ENCODE measurements around the gene SLC35E4. TPM values are rescaled to one million over a fixed set of nuclear protein-coding genes. Genes with fewer than 3 reads are reported as not detected.
A peak's percentile ranks its signal among the peaks of the same experiment; 100 is the strongest.
"Not testable (repeated sequence)": the region's sequence is repeated elsewhere in the genome, so short reads cannot be mapped to it uniquely, and the experiment has no call there.

The SLC35E4 gene, protein sequence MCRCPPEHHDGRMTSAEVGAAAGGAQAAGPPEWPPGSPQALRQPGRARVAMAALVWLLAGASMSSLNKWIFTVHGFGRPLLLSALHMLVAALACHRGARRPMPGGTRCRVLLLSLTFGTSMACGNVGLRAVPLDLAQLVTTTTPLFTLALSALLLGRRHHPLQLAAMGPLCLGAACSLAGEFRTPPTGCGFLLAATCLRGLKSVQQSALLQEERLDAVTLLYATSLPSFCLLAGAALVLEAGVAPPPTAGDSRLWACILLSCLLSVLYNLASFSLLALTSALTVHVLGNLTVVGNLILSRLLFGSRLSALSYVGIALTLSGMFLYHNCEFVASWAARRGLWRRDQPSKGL
- 17.2 and 22.8 TPM in 2 replicates for total RNA-seq

DNA sequence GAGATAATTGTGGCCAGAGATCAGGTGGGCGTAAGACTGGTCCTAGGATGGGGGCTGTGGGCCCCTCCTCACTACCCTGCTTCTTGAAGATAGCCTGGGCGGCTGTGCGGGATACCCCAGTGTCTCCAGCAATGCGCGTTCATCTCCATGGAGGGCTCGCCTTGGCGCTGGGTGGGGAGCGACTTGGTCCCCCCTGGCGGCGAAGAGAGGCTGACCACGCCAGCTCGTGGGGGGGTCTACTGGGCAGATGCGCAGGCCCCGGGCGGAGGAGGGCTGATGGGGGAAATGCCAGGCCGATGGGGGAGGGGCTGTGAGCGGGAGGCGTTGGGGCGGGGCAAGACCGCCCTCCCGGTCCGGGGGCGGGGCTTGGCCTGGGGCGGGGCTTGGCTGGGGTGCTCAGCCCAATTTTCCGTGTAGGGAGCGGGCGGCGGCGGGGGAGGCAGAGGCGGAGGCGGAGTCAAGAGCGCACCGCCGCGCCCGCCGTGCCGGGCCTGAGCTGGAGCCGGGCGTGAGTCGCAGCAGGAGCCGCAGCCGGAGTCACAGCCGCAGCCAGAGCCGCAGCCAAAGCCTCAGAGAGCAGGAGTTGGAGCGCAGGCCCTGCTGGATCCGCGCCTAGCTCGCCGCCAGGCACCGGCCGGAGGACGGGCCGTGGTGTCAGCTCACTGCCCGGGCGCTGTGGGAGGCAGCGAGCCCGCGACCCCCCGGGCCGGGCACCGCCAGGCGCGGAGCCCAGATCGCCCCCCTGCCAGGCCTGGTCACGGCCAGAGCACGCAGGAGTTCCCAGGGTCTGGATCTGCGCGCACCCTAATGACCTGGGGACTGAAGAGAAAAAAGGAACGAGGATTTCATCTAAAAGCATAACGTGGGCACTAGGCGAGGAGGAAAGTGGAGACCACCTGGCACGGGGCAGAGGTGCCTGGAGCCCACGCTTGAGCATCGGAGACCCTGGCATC, at the start of gene SLC35E4:
Gene SLC35E4, plus strand, starts transcription at position 509 of the 953 bp plus-strand sequence. CDS start 670 bp downstream, outside the sequence.
- DNase-seq (ENCODE audit: low read depth in 2 of 2): peak; percentile 94 to 95

DNA sequence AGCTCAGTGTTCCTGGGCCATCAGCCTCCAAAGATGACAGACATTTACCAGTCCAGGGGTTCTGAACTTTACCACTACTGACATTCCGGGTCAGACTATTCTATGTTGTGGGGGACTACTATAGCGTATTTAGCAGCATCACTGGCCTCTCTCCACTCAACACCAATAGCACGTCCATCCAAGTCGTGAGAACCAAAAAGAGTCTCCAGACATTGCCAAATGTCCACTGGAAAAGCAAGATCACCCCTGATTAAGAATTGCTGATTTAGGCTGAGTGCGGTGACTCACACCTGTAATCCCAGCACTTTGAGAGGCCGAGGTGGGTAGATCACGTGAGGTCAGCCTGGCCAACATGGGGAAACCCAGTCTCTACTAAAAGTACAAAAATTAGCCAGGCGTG, 49.2 kb upstream of the SLC35E4 start:
- DNase-seq (ENCODE audit: low read depth in 2 of 2): no peak

DNA sequence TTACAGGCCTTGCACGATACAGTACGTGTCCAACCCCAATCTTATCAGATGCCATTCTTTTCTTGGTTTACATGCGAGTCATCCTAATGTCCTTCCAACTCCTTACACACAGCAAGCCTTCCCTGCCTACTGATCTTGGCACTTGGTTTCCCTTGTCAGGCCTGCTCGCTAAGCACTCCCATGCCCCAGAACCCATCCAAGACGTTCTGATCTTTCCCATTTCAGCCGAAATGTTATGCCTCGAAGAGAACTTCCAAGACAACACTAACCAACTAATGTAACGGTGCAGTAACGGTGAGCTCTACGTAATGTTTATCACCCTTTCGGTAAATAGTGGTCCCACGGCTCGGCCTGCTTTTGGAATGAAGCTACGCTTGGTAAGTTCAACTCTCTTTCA, 44.4 kb upstream of the SLC35E4 start:
- DNase-seq (ENCODE audit: low read depth in 2 of 2): peak; percentile 36 to 51

DNA sequence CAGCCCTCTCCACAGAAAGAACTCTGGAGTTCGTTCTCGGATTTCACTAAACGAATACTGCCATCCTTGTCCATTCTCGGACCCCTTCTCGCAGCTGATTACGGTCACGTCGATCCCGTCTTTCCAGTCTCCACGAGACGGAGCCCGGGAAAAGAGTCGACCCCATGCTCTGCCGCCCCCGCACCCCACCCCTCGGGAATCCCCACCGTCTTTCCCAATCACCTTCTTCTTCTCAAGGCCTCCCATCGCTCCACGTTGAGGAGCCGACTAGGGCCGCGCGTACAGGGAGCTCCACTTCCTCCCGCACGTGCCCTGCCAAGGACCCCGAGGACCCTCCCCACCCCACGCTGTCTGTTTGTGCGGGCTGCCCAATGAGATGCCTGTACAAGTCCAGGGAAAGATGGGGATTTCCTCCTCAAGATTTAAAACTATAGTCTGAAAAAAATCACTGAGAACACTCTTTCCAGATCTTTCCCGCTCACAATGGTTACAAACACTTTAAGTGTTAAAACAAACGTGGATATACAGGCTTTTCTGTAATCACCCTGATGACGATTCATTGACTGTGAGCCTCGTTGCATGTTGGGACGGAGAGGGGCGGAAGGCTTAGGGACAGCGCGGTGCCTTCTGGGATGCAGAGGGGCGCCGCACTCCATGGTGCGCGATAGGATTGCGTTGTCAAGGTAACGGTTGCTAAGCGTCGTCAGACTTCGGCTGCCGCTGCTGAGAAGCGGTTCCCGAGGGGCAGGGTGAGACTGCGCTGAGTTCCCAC, 43.8 kb upstream of the SLC35E4 start, which contains the start of gene PES1:
Gene PES1, minus strand, starts transcription at position 323 of the 772 bp plus-strand sequence. Its CDS starts 77 bp downstream, at position 246.
- DNase-seq (ENCODE audit: low read depth in 2 of 2): peak; percentile 99 to 100

DNA sequence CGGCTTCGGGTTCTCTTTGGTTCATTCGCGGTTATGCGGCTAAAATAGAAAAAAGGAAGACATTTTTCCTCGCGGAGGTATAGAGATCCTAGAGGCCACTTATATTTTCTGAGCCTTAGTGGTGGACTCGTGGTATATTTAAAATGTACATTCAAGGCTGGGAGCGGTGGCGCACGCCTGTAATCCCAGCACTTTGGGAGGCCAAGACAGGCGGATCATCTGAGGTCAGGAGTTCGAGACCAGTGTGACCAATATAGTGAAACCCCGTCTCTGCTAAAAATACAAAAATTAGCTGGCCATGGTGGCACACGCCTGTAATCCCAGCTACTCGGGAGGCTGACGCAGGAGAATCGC, 43.2 kb upstream of the SLC35E4 start:
- not testable (repeated sequence) for DNase-seq (ENCODE audit: low read depth in 2 of 2)

DNA sequence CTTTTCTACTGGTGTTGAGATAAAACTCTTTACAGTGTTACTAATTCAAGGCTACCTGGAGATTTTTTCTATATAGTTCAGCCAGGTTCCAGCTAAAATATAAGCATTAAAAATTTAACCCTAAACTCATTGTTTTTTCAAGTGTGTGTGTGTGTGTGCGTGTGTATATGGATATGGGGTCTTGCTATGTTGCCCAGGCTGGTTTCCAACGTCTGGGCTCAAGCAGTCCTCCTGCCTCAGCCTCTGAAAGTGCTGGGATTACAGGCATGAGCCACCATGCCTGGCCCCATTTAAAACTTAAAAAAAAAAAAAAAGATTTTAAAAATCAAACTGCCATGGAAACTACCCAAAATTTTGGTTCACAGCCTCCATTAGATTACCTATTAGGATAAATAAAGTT, 39.4 kb upstream of the SLC35E4 start:
- no peak for DNase-seq (ENCODE audit: low read depth in 2 of 2)

DNA sequence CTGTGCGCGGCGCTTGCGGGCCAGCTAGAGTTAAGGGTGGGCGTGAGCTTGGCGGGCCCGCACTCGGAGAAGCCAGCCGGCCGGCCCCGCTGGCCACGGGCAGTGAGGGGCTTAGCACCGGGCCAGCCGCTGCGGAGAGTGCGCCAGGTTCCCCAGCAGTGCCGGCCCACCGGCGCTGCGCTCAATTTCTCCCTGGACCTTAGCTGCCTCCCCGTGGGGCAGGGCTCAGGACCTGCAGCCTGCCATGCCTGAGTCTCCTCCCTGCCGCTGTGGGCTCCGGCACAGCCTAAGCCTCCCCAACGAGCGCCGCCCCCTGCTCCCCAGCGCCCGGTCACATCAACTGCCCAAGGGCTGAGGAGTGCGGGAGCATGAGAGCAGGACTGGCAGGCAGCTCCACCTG, 38.7 kb upstream of the SLC35E4 start:
- DNase-seq (ENCODE audit: low read depth in 2 of 2): no peak

DNA sequence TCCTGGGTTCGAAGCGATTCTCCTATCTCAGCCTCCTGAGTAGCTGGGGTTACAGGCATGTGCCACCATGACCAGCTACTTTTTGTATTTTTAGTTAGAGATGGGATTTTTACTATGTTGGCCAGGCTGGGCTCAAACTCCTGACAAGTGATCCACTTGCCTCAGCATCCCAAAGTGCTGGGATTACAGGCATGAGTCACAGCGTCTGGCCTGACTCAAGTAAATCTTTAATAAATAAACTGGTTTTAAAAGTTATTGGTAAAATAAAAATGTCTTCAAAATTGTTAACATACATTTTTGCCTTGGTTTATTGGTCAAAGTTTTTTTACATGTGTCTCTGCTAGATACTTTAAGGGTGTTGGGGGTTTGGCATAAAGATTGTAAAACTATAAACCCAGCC, 36.6 kb upstream of the SLC35E4 start:
- no peak for DNase-seq (ENCODE audit: low read depth in 2 of 2)

DNA sequence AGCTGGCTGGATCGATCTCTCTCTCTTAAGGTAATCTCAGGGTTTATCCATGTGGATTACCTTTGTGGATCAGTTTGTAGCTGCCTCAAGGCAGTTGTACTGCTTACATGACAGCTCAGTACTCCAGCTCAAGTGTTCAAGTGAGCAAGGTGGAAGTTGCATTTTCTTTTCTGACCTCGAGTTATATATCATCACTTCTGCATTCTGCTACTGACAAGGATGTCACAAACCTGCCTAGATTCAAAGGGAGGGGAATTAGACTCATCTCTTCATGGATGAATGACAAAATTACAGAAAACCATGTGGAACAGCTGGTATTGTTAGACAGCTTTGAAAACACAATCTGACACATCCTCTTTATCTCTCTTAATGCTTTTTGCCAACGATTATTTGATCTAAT, 34.7 kb upstream of the SLC35E4 start:
- DNase-seq (ENCODE audit: low read depth in 2 of 2): no peak

DNA sequence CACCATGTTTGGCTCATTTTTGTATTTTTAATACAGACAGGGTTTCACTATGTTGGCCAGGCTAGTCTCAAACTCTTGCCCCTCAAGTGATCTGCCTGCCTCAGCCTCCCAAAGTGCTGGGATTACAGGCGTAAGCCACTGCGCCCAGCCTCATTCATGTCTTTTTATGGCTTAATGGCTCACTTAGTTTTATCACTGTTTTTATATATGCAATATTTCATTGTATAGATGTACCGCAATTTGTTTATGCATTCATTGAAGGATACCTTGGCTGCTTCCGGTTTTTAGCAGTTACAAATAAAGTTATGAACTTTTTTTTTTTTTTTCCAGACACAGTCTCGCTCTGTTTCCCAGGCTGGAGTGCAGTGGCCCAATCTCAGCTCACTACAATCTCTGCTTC, 34.1 kb upstream of the SLC35E4 start:
- DNase-seq (ENCODE audit: low read depth in 2 of 2): no peak

DNA sequence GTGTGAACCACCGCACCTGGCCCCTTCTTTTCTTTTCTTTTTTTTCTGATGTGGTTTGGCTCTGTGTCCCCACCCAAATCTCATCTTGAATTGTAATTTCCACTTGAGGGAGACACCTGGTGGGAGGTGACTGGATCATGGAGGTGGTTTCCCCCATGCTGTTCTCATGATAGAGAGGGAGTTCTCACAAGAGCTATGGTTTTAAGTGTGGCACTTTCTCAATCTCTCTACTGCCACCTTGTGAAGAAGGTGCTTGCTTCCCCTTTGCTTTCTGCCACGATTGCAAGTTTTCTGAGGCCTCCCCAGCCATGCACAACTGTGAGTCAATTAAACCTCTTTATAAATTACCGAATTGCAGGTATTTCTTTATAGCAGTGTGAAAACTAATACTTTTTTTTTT, 33.5 kb upstream of the SLC35E4 start:
- DNase-seq (ENCODE audit: low read depth in 2 of 2): peak in 1 of 2 donors; percentile 50

DNA sequence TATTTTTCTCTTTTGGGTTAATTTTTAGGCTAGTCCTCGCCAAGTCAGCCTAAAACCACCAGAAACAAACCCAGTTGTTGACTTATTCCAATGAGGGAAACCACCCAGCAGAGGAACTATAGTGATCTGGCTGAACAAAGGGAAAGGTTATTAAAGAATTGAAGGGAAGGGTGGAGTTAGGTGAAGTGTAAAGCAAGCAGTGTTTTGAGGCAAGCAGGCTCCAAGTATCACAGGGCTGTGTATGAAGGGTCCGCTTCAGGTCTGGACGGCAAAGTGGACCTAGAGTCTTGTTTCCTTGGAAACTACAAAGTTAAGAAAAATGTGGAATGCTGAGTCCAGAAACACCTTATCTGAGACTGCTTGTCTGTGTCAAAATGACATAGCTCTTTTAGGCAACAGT, 31.8 kb upstream of the SLC35E4 start:
- no peak for DNase-seq (ENCODE audit: low read depth in 2 of 2)

DNA sequence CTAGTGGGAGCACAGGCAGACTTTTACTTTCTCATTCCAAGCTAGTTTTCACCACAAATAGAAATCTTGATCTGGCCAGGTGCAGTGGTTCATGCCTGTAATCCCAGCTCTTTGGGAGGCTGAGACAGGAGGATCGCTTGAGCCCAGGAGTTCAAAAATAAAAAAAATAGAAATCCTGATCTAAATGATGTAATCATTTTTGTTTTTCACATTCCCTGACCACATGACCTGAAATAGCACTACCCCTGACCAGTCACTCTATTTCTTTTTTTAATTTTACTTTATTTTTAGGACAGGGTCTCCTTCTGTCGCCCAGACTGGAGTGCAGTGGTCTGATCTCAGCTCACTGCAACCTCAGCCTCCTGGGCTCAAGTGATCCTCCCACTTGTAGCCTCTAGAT, 30.9 kb upstream of the SLC35E4 start:
- no peak for DNase-seq (ENCODE audit: low read depth in 2 of 2)

DNA sequence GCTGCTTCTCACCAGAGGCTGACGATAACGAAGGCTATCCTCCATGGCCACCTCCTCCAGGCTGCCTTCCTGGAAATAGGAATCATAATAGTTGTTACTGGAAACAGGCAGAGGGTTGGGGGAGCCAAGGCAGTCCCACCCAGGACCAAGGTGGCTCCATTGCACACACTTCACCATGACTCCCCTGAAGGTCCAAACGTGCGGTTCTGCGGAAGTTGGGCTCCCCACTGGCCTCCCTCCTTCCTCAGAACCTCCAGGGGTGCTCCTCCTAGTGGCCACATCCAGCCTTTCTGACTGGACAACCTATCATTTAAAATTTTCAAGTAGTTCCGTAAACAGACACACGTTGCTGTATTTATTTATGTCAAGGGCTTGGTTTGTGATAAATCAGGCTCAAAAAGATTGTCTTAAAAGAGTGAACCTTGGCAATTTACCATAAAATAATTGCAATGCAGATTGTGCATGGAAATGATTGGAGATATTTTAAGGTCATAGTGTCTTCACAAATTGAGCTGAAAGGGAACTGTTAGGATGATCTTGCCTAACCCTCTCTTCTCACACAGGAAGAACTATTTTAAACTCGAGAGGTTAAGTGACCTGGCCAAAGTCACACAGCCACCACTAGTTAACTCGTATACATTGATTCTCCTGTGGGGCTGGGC, 30.0 kb upstream of the SLC35E4 start:
- peak; percentile 63 to 68 for DNase-seq (ENCODE audit: low read depth in 2 of 2)

DNA sequence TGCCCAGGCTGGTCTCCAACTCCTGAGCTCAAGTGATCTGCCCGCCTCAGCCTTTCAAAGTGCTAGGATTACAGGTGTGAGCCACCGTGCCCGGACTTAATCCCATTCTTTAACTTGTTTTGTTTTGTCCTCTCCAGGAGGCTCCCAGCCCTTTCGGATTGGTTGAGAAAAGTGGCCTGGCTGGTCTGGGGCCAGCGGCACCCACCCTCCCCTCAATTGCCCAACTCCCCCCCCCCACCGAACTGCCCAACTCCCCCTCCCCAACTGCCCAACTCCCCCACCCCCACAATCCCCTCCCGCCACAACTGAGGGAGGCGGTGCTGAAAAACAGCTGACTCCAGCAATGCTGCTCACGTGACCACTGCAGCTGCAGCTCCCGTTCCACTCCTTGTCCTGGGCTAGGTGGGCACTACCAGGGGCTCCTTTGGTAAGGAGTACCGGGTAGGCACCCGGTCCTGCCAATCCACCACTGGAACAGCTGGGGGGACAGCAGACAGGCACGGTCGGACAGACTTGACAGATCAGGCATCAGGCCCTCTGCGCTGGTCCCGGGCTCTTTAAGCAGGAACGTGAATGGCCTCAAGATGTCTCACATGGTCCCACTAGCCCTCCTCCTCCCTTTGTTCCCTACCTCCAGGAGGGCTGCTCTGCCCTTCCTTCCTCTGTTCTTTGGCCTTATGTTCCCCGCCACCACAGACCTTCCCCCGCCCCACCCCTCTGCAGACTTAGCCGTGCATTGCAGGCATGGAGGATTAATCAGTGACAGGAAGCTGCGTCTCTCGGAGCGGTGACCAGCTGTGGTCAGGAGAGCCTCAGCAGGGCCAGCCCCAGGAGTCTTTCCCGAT, 28.9 kb upstream of the SLC35E4 start, which contains the start of gene TCN2:
Gene TCN2, plus strand, starts transcription at position 720 of the 845 bp plus-strand sequence. CDS start 158 bp downstream, outside the sequence.
- DNase-seq (ENCODE audit: low read depth in 2 of 2): peak; percentile 70 to 89

DNA sequence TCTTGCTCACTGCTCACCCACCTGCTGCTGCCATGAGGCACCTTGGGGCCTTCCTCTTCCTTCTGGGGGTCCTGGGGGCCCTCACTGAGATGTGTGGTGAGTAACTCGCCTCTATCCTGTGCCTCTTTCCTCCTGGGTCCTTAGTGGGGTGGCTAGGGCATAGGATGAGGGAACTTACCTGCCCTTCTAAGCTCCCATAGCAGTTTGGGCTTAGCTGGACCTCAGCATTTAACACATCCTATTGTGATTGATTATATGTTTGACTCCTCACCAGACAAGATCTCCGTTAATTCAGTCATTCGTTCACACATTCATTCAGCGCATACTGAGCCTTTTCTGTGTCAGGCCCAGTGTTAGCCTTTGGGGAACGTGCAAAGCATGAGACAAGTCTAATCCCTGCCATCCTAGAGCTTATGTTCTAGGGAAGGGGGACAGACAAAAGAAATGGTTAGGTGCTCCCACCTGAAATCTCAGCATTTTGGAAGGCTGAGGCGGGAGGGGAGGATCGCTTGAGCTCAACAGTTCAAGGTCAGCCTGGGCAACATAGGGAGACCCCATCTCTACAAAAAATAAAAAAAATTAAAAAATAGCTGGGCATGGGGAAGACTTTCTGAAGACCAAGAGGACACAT, 28.2 kb upstream of the SLC35E4 start:
- no peak for DNase-seq (ENCODE audit: low read depth in 2 of 2)

DNA sequence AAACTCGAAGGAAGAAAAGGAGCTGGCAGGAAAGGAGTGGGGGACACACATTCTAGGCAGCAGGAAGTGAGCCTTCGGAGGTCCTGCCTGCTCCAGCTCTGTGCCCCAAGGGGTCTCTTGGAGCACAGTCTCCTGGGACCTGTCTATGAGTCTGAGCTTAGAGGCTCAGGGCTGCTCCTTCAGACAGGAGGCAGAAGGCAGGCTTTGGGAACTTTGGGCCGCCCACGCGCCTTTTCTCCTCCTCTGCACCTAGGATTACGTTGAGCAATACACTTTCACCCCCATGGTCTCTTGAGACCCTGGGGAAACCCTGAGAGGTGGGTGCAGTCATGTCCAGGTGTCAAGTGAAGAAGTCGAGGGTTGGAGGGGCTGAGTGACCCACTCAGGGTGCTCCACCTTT, 27.6 kb upstream of the SLC35E4 start:
- no peak for DNase-seq (ENCODE audit: low read depth in 2 of 2)

DNA sequence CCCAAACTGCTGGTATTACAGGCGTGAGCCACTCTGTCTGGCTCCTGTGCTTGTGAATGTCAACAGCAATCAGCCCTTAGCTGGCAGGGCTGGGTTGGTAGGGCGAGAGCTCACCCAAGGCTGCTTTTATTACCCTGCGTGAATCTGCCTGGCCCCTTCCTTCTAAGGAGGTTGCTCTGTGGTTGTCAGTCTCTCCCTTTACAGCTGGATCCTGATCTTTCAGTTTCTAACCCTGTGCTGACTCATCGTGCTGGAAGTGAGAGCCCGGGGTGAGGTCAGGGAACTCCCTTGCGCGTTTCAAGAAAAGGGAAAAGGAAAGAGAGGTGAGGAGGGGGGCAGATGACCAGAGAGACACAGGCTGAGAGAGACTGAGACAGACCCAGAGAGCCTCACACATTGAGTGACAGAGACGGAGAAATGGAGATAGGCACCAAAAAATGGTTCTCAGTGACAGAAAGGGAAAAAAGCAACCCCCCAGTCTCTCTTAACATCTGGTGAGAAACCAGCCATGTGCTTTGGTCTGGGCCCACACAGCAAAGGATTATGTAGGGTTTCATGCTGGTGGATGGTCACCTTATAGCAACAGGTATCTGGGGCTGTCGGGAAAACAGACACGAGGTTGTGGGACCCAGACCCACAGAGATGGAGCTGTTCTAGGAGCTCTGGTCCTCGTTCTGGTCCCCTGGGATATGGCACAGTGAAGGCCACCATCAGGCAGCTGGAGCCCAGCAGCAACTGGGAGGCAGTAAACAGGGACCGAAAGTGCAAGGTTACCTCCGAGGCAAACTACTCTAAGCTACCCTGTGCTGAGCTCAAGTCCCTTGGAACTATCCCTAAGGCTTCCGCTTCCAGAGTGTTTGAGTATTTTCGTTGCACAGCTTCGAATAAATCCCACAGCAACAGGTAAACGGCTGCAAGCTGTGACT, 26.1 kb upstream of the SLC35E4 start:
- peak in 1 of 2 donors; percentile 90 for DNase-seq (ENCODE audit: low read depth in 2 of 2)

Data from lung microvascular endothelial cell (primary cell).